Progenitor cell of endocrine pancreas (in vitro differentiated cells): Measurements from ENCODE around the gene EPS8L1. TPM values are rescaled to one million over a fixed set of nuclear protein-coding genes. Genes with fewer than 3 reads are reported as not detected.

ENCODE experiments used
- DNase-seq: peaks from one replicate; pipeline ENCODE4 v3.0.0; 2021; ENCODE audit warnings: low spot score; ENCODE audit not compliant: unreplicated experiment
- H3K27ac Mint-ChIP-seq: 2 replicates; pipeline ENCODE4 v1.8.0; 2021; ENCODE audit warnings: mild to moderate bottlenecking, moderate library complexity, mixed read lengths
- H3K27me3 Mint-ChIP-seq: 2 replicates; pipeline ENCODE4 v1.8.0; 2021; ENCODE audit warnings: mixed read lengths
- H3K36me3 Mint-ChIP-seq: 2 replicates; pipeline ENCODE4 v1.8.0; 2022; ENCODE audit warnings: mixed read lengths; ENCODE audit not compliant: insufficient read depth
- H3K4me1 Mint-ChIP-seq: 2 replicates; pipeline ENCODE4 v1.8.0; 2021; ENCODE audit warnings: low read depth, mixed read lengths
- H3K4me3 Mint-ChIP-seq: 2 replicates; pipeline ENCODE4 v1.8.0; 2021; ENCODE audit warnings: low read depth, mild to moderate bottlenecking, moderate library complexity, mixed read lengths
- H3K9me3 Mint-ChIP-seq: 2 replicates; pipeline ENCODE4 v1.8.0; 2021; ENCODE audit warnings: low read depth, mixed read lengths
- CTCF ChIP-seq: fragments of 200-600 bp; sonication (generic); IDR thresholded peaks from one replicate; pipeline ENCODE4 v1.5.0; 2021; ENCODE audit warnings: antibody characterized with exemption, mild to moderate bottlenecking; ENCODE audit not compliant: unreplicated experiment
- total RNA-seq: library from RNA; stranded (reverse); gene quantifications from 2 replicates; pipeline ENCODE4 v1.2.1, GENCODE V29; 2021

The EPS8L1 gene
- total RNA-seq, 1 donor from 2014 or later = 14.4 TPM

GRCh38 chr19:55112777-55113569 is 37.3 kb downstream of the EPS8L1 start:
- DNase-seq = no peak
- Mint-ChIP-seq H3K27me3 (no peaks in the 10 kb centered on the region), H3K9me3 (no peaks in the 10 kb centered on the region), H3K36me3 (peaks cover 7% of the 10 kb centered on the region), H3K4me3 (no peak overlapping the region), H3K4me1 (peaks cover 20% of the 10 kb centered on the region), H3K27ac (peak overlapping the region; percentile 33)
- no peak for TF ChIP-seq CTCF

- no peaks in the 10 kb centered on the region for H3K27me3 Mint-ChIP-seq
- peaks cover 22% of the 10 kb centered on the region for H3K4me1 Mint-ChIP-seq
- H3K27ac Mint-ChIP-seq = no peak overlapping the region
- TF ChIP-seq CTCF = no peak
- no peak overlapping the region for H3K4me3 Mint-ChIP-seq
- no peak for DNase-seq
- H3K36me3 Mint-ChIP-seq = peaks cover 5% of the 10 kb centered on the region
- no peaks in the 10 kb centered on the region for H3K9me3 Mint-ChIP-seq
Observed at GRCh38 chr19:55113570-55114039, 37.9 kb downstream of the EPS8L1 start.

GRCh38 chr19:55114566-55115145 is 39.0 kb downstream of the EPS8L1 start:
- no peak overlapping the region for H3K4me3 Mint-ChIP-seq
- H3K4me1 Mint-ChIP-seq = peaks cover 26% of the 10 kb centered on the region
- H3K36me3 Mint-ChIP-seq = peaks cover 2% of the 10 kb centered on the region
- TF ChIP-seq CTCF = no peak
- no peak overlapping the region for H3K27ac Mint-ChIP-seq
- H3K9me3 Mint-ChIP-seq = no peaks in the 10 kb centered on the region
- no peak for DNase-seq
- no peaks in the 10 kb centered on the region for H3K27me3 Mint-ChIP-seq

- Mint-ChIP-seq H3K9me3 (no peaks in the 10 kb centered on the region), H3K27ac (peak overlapping the region; percentile 93)
Observed at GRCh38 chr19:55115446-55116065, 39.9 kb downstream of the EPS8L1 start.

More at GRCh38 chr19:55115446-55116065, 39.9 kb downstream of the EPS8L1 start:
- H3K4me1 Mint-ChIP-seq = peaks cover 26% of the 10 kb centered on the region
- no peaks in the 10 kb centered on the region for H3K27me3 Mint-ChIP-seq
- peak overlapping the region; percentile 97 for H3K4me3 Mint-ChIP-seq
- peaks cover 2% of the 10 kb centered on the region for H3K36me3 Mint-ChIP-seq
- DNase-seq = no peak
- TF ChIP-seq CTCF = no peak
